ENCODE measurements around the gene FGF1. TPM values are rescaled to one million over a fixed set of nuclear protein-coding genes. Genes with fewer than 3 reads are reported as not detected.

The FGF1 gene
- total RNA-seq, 6 experiments from 2014 or later: 0.12 to 0.56 (median 0.42) TPM; not detected in 1

GRCh38 chr5:142667831-142668230 is 18.1 kb downstream of the FGF1 start:
- Histone ChIP-seq H3K27me3 (no peaks in the 10 kb centered on the region), H3K4me1 (no peaks in the 10 kb centered on the region), H3K4me3 (no peak overlapping the region), H3K9me3 (no peaks in the 10 kb centered on the region), H3K27ac (no peak overlapping the region), H3K36me3 (no peaks in the 10 kb centered on the region)
- TF ChIP-seq, protein P1, sequence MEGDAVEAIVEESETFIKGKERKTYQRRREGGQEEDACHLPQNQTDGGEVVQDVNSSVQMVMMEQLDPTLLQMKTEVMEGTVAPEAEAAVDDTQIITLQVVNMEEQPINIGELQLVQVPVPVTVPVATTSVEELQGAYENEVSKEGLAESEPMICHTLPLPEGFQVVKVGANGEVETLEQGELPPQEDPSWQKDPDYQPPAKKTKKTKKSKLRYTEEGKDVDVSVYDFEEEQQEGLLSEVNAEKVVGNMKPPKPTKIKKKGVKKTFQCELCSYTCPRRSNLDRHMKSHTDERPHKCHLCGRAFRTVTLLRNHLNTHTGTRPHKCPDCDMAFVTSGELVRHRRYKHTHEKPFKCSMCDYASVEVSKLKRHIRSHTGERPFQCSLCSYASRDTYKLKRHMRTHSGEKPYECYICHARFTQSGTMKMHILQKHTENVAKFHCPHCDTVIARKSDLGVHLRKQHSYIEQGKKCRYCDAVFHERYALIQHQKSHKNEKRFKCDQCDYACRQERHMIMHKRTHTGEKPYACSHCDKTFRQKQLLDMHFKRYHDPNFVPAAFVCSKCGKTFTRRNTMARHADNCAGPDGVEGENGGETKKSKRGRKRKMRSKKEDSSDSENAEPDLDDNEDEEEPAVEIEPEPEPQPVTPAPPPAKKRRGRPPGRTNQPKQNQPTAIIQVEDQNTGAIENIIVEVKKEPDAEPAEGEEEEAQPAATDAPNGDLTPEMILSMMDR (IDR thresholded peaks at IDR 0.05): no peak
- no peak for TF ChIP-seq POLR2A (IDR thresholded peaks at IDR 0.05)
- intact Hi-C loops (cut with DNase I): no loop called here
- no CpG with 5 or more reads among the region's 6 CpGs for WGBS (ENCODE audit: insufficient coverage, low coverage, low lambda C conversion rate, missing lambda C conversion rate)
- DNase-seq: no peak
- ATAC-seq: no peak

- H3K9me3 ChIP-seq: no peaks in the 10 kb centered on the region
- no peaks in the 10 kb centered on the region for H3K27me3 ChIP-seq
- no peak overlapping the region for H3K27ac ChIP-seq
- 76% methylated on average over 6 of the region's 6 CpGs for WGBS (ENCODE audit: insufficient coverage, low coverage, low lambda C conversion rate, missing lambda C conversion rate)
- H3K36me3 ChIP-seq: no peaks in the 10 kb centered on the region
- DNase-seq (no peak), ATAC-seq (no peak)
- TF ChIP-seq, protein P1 (IDR thresholded peaks at IDR 0.05): no peak
- no peak for TF ChIP-seq POLR2A (IDR thresholded peaks at IDR 0.05)
- H3K4me1 ChIP-seq: no peaks in the 10 kb centered on the region
- intact Hi-C loops (cut with DNase I): loop anchor here in 1 of 2 donors (5.0 kb wide), 1 partner anchor 33 kb away; no protein-coding TSS in a partner anchor
- no peak overlapping the region for H3K4me3 ChIP-seq
Measured at GRCh38 chr5:142664636-142665035, 21.3 kb downstream of the FGF1 start.

- Histone ChIP-seq H3K27me3 (no peaks in the 10 kb centered on the region), H3K9me3 (no peaks in the 10 kb centered on the region), H3K4me1 (no peaks in the 10 kb centered on the region), H3K27ac (no peak overlapping the region), H3K36me3 (no peaks in the 10 kb centered on the region), H3K4me3 (no peak overlapping the region)
- intact Hi-C loops (cut with DNase I): loop anchor here in 1 of 2 donors (5.0 kb wide), 1 partner anchor 33 kb away; no protein-coding TSS in a partner anchor
- WGBS (ENCODE audit: insufficient coverage, low coverage, low lambda C conversion rate, missing lambda C conversion rate): 30% methylated on average over 2 of the region's 9 CpGs
- DNase-seq (no peak), ATAC-seq (no peak)
- TF ChIP-seq, protein P1 (IDR thresholded peaks at IDR 0.05): no peak
- TF ChIP-seq POLR2A (IDR thresholded peaks at IDR 0.05): no peak
Measured at GRCh38 chr5:142664067-142664466, 21.8 kb downstream of the FGF1 start.

DNA sequence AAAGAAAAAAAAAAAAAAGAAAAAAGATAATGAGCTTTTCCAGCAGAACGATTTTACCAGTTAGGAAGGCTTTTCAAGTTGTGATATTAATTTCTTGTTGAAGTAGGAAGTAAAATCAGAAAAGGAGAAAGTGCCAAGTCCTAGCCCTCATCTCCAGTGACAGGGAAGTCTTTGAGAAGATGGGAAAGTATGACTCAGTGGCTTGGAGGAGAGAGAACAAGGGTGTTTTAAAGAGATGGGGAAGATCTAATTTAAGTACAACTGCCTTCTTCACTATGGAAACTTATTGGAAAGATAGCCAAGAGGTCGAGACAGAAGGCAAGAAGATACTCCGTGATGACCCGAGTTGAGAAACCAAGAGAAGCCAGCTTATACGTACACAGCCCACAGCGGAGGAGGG is 22.6 kb downstream of the FGF1 start:
- H3K4me3 ChIP-seq: no peak overlapping the region
- H3K27ac ChIP-seq: no peak overlapping the region
- TF ChIP-seq POLR2A (IDR thresholded peaks at IDR 0.05): no peak
- TF ChIP-seq, protein P1 (IDR thresholded peaks at IDR 0.05): no peak
- no peaks in the 10 kb centered on the region for H3K9me3 ChIP-seq
- ATAC-seq (no peak), DNase-seq (no peak)
- WGBS (ENCODE audit: insufficient coverage, low coverage, low lambda C conversion rate, missing lambda C conversion rate): 61% methylated on average over 6 of the region's 6 CpGs
- no peaks in the 10 kb centered on the region for H3K4me1 ChIP-seq
- intact Hi-C loops (cut with DNase I): loop anchor here in 1 of 2 donors (5.0 kb wide), 1 partner anchor 34 kb away; no protein-coding TSS in a partner anchor
- H3K36me3 ChIP-seq: no peaks in the 10 kb centered on the region
- H3K27me3 ChIP-seq: no peaks in the 10 kb centered on the region

DNA sequence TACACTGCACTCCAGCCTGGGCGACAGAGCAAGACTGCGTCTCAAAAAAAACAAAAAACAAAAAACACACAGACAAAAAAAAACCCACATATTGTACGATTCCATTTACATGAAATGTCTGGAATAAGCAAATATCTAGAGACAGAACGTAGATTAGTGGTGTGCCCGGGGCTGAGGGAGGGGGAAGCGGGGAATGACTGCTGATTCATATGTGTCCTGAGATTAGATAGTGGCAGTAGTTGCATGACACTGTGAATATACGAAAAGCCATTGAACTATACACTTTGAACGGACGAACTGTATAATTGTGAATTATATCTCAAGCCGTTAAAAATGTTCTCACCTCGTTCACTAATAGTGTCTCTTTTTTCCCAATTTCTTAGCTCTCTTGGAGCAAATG is 23.9 kb downstream of the FGF1 start:
- no peak for ATAC-seq
- Histone ChIP-seq H3K27ac (no peak overlapping the region), H3K27me3 (no peaks in the 10 kb centered on the region), H3K9me3 (no peaks in the 10 kb centered on the region), H3K36me3 (no peaks in the 10 kb centered on the region), H3K4me3 (no peak overlapping the region), H3K4me1 (no peaks in the 10 kb centered on the region)
- intact Hi-C loops (cut with DNase I): loop anchor here in 1 of 2 donors (5.0 kb wide), 1 partner anchor 35 kb away; no protein-coding TSS in a partner anchor
- no peak for DNase-seq
- 71% methylated on average over 11 of the region's 11 CpGs for WGBS (ENCODE audit: insufficient coverage, low coverage, low lambda C conversion rate, missing lambda C conversion rate)
- TF ChIP-seq POLR2A (IDR thresholded peaks at IDR 0.05): no peak
- TF ChIP-seq, protein P1 (IDR thresholded peaks at IDR 0.05): no peak
